CD4-positive, alpha-beta T cell treated with Interleukin-6 for 4 hours (primary cell): Measurements from ENCODE around the gene TWSG1.

Experiments
- DNase-seq: peaks from one replicate; pipeline ENCODE4 v3.0.0-alpha.2; 2020; ENCODE audit warnings: mixed read lengths

TWSG1 gene

DNA sequence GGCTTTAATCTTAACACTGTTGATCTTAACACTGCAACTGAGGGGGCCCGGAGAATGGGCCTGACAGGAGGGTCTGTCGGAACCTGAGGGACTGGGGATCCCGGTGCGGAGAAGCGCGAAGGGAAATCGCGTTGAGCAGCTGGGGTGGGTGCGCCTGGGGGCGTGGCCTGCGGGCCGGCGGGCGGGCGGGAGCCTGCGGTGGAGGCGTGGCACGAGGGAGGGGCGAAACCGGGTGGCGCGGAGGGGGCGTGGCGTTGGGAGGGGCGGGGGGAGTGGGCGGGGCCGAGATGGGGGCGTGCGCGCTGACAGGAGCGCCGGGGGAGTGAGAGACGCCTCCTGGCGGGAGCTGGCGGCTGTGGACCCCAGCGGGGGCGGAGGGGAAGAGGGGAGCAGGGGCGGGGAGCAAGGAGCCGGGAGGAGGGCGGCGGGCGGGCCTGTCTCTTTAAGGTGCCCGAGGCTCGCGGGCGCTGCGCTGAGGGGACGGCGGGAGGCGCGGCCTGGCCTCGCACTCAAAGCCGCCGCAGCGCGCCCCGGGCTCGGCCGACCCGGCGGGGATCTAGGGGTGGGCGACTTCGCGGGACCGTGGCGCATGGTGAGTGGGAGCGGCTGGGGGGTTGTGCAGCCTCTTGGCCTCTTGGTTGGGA, at the start of gene TWSG1:
Gene TWSG1, plus strand, starts transcription at position 445 of the 644 bp plus-strand sequence. CDS start 2,457 bp downstream, outside the sequence.
- peak; percentile 97 for DNase-seq

DNA sequence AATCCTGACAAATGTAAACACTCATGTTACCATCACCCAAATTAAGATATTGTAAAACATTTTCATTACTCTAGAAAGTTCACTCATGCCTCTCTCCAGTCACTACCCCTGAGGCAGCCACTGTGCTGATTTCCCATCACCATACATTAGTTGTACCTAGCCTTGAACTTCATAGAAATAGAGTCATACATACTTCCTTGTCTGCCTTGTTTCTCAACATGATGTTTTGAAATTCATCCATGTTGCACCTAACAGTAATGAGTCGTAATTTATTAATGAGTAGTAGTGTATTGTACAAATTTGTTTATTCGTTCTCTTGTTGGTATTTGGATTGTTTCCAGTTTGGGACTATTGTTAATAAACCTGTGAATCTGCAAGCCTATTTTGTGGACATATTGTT, 49.0 kb upstream of the TWSG1 start:
- no peak for DNase-seq

- DNase-seq: no peak
Observed at GRCh38 chr18:9287036-9287435, 47.5 kb upstream of the TWSG1 start.

DNA sequence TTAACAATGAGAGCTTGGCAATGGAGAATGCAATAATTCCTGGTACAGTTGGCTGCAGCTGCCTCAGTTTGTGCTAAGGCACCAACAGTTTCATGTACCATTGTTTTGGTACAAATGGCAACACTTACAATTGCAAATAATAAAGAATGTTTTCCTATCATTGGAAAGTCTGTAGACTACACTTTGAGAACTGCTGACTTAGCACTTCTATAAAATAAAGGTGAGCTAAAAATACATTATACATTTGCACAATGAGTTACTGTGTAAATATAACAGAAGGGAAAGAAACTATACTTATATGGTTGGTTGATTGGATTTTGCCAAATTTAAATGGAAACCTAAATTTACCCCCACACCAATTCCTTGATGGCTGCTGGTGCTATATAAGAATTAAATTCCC, 44.9 kb upstream of the TWSG1 start:
- no peak for DNase-seq

GRCh38 chr18:9290156-9290555, 44.4 kb upstream of the TWSG1 start:
- DNase-seq: no peak

- DNase-seq: no peak
Observed at GRCh38 chr18:9292047-9292446, 42.5 kb upstream of the TWSG1 start.

DNA sequence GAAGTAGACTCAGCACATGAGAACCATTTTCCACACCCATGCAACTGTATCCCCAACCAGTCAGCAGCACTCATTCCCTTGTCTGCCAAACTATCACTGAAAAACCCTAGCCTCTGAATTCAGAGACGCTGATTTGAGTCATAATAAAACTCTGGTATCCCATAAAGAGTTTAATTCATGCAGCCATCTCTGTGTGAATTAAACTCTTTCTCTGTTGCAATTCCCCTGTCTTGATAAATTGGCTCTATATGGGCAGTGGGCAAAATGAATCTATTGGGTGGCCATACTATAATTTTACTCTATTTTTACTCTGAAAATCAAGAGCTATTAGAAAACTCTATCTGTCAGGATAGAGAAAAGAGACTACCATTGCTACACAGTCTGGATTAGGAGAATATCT, 40.6 kb upstream of the TWSG1 start:
- DNase-seq: no peak

DNA sequence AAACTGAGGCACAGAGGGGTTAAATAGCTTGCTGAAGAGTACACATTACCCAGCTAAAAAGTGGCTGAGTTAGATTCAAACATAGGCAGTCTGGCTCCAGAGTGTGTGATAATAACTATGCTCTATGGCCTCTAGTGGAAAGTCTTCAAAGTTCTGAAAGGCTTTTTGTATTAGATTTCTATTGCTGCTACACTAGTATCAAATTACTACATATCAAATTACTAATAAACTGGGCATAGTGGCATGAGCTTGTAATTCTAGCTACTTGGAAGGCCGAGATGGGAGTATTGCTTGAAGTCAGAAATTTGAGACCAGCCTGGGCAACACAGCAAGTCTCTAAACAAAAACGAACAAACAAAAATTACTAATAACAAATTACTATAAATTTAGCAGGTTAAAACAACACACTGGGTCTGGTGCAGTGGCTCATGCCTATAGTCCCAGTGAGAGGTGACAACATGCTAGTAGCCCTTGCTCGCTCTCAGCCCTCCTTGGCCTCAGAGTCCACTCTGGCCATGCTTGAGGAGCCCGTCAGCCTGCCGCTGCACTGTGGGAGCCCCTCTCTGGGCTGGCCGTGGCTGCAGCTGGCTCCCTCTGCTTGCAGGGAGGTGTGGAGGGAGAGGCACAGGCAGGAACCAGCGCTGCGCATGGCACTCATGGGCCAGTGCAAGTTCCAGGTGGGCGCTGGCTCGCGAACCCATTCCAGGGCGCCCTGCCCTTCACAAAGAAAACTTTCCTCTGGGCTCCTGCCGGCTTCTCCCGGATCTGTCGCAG, 38.2 kb upstream of the TWSG1 start:
- no peak for DNase-seq

DNA sequence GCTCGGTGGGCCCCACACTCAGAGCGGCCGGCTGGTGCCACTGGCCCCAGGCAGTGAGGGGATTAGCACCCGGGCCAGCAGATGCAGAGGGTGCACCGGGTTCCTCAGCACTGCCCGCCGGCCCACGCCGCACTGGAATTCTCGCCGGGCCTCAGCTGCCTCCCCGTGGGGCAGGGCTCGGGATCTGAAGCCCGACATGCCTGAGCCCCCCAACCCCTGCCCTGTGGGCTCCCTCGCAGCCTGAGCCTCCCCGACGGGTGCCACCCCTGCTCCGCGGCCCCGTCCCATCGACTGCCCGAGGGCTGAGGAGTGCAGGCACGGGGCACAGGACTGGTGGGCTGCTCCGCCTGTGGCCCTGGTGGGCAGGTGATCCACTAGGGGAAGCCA, 37.6 kb upstream of the TWSG1 start:
- DNase-seq: no peak

GRCh38 chr18:9304388-9305070, 30.0 kb upstream of the TWSG1 start:
- DNase-seq: no peak

DNA sequence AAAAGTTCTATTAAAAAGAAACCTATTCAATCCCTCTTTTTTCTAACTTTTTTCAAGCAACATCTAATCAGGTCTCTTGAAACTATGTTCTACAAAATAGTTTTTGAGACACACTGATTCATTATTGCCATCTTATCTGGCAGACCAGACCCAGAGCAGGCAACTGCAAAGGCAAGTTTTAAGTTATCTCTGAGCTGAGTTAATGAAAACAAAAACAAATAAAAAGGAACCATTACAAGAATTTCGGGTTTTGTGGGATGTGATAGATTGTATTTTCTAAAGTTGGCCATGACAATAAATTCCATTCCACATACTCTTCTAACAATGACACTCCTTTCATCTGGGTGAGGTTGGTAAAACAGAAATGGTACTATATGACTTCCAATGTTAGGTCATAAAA, 15.2 kb upstream of the TWSG1 start:
- no peak for DNase-seq

GRCh38 chr18:9321017-9321452, 13.5 kb upstream of the TWSG1 start:
- no peak for DNase-seq

DNA sequence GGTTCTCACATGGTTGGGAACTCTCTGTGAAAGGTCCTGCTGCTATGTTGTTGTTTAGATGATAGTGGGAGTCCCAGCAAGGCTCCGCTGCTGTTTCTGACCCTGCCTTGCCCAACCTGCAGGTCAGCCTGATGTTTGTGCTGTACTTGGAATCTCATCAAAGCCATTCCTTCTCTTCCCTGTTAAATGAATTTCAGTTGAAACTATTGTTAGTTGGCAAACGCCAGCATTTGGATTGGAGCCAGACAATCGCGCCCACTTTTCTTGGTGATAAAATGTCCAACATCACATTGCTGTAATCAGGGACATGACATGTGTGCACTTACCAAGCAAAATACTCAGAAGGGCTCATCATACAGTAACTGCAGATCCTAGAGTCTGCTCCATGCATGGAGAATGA, 12.8 kb upstream of the TWSG1 start:
- DNase-seq: no peak

DNA sequence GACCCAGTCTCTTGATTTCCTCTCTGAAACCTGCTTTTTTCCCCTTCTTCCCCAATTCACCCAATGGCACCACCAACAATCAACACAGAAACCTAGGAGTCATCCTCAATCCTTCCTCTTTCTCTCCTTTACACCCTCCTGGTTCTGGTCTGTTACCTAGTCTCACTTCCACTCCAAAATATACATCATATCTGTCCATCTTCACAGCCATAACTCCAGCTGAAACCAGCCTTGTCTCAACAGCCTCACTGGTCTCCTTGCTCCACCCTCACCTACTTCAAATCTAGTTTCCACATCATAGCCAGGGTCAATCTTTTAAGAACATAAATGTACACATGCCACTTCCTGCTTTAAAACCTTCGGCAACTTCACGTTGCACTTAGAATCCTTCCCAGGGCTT, 11.8 kb upstream of the TWSG1 start:
- no peak for DNase-seq

- no peak for DNase-seq
Observed at GRCh38 chr18:9323750-9324445, 10.7 kb upstream of the TWSG1 start.

GRCh38 chr18:9325716-9326115, 8.9 kb upstream of the TWSG1 start:
- no peak for DNase-seq

GRCh38 chr18:9328776-9329175, 5.8 kb upstream of the TWSG1 start:
- DNase-seq: no peak

DNA sequence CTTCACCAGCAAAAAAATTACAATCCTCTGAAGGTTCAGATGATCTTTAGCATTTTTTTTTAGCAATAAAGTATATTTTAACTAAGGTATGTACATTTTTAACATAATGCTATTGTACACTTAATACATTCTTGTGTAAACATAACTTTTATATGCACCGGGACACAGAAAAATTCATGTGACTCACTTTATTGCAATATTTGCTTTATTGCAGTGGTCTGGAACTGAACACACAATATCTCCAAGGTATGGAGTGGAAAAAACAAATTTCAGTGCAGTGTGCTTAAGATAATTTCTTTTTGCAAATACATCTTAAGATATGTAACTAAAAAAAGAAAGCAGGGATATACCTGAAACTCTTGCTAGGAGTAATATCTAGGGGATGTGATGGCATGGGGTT, 5.1 kb upstream of the TWSG1 start:
- no peak for DNase-seq

DNA sequence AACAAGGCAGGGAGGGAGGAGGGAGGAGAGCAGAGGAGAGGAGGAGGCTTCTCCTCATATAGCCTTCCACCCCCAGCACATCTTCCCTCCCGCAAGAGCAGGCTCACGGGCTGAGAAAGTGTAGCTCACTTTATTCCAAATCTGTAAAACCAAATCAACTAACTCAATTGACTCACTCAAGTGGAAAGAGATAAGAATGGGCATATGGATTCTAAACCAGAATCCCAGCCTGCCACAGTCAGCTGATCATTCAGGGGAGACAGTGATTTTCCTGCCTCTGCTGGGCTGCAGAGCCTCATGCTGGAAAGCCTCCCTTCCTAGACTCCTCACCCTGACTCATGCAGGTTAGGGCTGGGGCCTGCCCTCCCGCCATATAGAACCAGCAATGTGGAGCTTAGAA, 4.2 kb upstream of the TWSG1 start:
- DNase-seq: no peak

- no peak for DNase-seq
Observed at GRCh38 chr18:9333441-9334328, 888 bp upstream of the TWSG1 start.

- peak; percentile 47 for DNase-seq
Observed at GRCh38 chr18:9334973-9335696, 562 bp downstream of the TWSG1 start.

GRCh38 chr18:9335697-9336045, 1.1 kb downstream of the TWSG1 start:
- DNase-seq: no peak
